ENCODE results near the gene FHOD1.

FHOD1 gene

DNA sequence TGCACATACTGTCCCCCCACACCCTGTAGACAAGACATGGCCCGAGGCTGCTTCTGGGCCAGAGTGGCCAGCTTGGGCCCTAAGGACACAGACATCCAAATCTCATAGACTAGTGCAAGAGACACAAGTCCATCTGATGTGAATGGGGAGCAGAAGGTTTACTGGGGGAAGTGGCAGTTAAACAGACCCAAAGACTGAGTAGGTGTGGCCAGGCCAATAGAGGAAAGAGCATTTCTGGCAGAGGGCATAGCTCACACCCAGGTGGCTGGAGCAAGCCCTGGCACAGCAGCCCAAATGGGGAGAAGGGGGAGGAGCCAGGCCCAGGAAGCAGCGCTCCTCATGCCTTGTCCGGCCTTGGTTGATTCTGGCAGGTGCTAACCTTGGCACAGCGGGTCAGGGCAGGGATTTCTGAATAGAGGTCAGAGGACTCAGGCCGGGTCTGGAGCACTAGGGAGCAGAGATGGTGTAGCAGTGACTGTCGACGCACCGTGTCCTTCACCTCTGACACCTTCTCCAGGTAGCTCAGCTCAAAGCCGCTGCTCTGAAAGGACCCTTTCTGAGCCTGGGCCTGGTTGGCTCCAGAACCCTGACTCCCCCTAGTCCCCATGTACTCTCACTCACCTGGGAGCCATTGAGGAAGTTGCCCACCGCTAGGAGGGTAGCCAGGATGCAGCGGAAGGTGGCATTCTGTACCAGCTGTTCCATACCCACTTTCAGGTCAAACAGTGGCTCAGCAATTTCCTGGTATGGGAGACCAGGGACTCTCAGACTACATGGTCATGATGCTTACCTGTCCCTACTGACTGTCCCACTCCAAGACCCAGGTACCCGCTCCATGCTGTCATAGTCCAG lies 16.2 kb downstream of the FHOD1 start:
- DNase-seq, result peak; percentile 35

DNA sequence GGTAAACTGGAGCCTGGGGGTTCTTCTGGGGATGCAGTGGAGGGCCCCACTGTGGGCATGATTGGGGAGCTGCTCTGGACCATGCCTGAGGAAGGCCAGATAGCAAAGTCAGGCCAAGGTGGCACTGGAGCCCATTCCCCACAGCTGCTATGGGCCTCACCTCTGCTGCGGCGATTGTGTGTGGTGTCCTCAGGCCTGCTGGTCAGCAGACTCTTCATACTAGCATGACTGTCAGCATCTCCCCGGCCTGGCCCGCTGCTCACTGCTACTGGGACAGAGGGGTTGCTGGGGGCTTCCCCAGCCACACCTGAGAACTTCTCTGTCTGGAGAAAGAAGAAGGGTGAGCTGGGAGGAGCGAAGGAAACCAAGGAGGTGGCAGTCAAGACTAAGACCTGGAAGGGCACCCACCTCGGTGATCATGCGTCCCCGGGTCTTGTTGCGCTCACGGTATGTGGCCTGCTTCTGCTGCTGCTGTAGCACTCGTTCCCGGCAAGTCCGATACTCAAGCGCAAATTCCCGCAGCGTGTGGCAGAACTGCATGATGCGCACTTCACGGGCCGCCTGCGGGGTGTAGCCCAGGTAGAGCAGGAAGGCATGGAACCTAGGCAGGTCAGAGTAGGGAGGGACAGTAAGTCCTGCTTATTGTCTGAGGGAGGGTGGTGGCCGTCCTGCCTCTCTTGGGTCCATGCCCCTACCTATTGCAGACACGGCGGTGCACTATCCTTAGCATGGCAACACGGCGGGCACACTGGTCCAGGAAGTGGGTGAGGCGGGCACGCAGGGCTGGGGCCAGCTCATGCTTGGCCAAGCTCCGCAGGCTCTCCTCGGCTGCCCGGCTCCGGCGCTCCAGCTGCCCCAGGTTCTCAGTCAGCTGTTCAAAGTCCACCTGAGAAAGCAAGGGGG lies 17.1 kb downstream of the FHOD1 start:
- peak; percentile 23 for DNase-seq

DNA sequence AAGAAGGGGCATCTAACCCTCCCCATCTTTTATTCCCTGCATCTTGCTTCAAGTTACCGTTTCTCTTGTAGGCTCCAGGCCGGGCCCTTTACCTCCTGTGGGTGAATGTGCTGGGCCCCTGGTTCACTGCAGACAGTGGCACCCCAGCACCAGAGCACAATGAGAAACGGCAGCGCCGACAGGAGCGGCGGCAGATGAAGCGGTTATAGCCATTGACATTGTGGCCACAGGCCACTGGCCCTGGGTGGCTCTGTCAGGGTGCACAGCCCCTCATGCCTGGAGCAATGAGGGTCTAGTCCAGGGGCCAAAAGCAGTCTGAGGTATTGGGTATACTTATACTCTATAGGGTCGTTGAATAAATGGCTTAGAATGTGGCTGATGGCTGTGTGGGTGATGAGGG lies 18.4 kb downstream of the FHOD1 start:
- no peak for DNase-seq

DNA sequence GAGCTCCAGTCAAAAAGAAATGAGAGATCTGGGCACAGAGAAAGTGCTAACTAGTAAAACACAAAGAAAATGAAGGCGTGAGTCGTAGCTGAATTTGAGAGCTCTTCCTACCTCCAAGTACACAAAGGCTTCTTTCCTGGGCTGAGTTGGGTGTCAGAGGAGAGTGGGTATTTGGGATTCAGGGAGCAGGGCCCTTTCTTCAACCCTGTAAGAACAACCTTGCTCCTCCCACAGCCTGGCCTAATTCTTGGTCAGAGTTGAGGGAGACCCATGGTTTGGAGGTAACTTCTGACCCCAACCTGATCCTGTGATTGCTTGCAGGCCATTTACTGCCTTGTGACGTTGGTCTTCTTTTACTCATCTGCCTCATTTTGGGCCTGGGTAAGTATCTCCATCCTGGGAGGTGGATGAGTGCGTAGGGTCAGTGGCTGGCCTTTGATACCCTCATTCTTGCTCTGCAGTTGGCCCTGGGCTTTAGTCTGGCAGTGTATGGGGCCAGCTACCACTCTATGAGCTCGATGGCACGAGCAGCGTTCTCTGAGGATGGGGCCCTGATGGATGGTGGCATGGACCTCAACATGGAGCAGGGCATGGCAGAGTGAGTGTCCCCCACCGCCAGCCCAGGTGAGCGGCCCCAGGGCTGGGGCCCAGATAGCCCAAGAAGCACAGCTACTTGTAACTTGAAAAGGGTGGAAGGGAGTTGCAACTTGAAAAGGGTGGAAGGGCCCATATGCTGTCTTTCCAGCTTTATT lies 19.1 kb downstream of the FHOD1 start:
- DNase-seq, result no peak

DNA sequence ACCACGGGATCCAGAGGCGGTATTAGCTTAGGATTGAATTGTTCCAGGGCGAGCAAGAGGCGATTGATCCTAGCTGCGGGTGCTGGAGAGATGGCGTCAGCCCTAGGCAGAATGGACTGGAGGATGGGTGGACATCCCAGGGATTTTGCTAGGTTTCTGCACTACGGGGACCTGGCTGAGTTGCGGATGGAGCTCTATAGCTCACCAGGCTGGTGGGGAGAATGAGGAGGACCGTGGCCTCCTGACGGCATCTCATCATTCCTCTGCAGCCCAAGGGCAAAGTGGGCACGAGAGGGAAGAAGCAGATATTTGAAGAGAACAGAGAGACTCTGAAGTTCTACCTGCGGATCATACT lies 19.7 kb downstream of the FHOD1 start:
- no peak for DNase-seq

DNA sequence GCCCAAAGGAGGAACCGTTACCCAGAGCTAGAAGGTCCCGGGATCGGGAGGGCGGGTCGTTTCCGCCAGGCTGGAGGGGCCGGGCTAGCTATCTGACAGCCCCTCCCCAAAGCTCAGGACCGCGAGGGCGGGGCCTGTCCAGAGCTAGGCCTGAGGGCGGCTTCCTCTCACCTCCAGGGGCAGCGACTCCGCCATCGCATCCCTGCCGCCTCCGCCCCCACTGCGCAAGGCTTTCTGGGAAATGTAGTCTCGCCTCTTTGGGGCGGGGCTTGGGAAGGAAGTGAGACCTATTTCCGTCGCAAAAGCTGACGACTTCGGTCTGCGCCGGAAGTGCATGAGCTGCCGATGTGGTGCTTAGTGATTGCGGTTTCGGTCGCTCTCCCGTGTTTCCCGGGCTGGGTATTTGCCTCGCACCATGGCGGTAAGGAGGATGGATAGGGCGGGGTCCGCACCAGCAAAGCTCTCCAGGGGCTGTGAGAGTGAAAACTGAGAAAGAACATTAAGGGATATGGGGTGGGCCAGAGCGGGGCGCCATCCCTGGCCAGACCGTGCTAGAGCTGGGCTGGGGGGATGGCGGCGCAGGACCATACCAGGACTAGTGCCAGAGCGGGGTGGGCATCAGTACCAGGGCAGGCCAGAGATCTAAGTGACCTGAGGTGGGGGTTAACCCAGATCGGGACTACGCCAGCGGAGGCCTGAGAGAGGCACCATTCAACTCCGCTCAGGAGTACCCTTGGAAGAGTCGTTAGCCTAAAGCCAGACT lies 20.3 kb downstream of the FHOD1 start, which contains the start of gene TMEM208:
Gene TMEM208, plus strand, starts transcription at position 327 of the 763 bp plus-strand sequence. Its CDS starts 89 bp downstream, at position 416.
- peak; percentile 98 for DNase-seq

DNA sequence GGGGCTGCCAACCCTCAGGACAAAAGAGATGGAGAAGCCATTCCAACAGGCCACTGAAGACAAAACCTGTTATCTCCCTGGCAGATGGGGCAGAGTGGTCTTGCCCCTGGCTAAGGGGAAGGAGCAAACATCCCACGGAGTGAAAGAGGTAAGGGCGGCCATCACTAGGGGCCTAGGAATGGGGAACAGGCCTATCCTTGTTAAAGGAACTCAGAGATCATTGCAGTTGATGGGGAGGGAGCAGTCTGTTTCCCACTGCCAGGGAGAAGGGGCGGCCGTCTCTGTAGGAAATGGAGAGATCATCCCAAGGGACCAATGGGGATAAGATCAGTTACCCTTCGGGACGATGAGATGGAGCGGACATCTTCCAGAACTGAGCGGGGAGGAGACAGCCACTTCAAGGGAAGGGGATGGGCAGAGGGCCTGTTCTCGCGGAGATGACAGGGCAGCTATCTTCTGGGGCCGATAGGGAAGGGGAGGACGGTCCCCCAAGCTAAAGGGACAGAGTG lies 20.9 kb downstream of the FHOD1 start:
- no peak for DNase-seq

DNA sequence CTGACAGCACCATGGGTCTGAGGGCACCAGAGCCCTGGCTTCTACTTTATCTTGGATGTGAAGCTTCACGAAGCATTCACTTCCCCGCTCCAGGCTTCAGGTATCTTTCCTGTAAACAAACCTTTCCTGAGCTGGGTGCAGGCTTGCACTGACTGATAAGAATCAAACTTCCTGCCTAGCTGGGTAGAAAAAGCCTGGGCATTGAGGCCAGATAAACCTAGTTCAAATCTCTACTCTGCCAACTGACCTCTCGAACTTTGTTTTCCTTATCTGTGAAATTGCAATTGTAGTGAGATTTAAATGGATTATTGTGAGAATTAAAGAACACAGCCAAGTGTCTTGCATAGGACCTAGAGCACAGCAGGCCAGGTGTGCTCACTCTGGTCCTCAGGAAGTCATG lies 23.3 kb downstream of the FHOD1 start:
- no peak for DNase-seq

DNA sequence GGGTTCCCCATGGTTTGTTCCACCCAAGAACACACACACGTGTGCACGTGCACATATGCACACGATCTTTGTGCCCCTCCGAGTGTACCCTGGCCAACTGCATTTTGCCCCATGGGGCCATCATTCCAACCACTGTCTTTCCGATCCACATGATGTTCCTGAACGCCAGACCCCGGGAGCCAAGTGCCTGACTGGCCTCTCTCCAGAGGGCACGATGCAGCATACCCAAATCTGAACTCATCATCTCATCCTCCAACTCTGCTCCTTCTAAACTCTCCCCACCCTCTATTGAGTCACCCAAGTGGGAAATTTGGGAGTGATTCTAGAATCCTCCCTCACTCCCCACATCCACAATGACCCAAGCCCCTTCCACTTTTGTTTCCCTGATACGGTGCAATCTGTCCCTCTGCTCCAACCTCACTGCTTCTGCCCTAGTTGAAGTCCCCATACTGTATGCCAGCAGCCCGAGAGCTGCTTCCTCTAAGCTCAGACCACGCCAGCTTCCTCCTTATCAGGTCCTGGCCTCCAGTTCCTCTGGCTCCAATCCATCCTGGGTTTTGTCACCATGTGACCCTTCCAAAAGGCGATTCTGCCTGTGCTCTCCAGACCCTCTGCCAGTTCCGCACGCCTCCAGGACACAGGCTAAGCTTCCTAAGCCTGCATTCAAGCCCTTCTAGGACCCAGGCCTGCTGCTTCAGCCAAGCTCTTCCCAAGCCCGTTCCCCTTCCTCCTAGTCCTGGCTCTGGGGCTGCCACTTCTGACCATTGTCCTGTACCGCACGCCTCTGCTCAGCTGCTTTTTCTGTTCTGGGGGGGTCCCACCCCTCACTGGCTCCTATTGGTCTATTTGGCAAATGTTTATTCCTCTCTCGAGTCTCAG lies 30.4 kb downstream of the FHOD1 start:
- DNase-seq, result no peak

DNA sequence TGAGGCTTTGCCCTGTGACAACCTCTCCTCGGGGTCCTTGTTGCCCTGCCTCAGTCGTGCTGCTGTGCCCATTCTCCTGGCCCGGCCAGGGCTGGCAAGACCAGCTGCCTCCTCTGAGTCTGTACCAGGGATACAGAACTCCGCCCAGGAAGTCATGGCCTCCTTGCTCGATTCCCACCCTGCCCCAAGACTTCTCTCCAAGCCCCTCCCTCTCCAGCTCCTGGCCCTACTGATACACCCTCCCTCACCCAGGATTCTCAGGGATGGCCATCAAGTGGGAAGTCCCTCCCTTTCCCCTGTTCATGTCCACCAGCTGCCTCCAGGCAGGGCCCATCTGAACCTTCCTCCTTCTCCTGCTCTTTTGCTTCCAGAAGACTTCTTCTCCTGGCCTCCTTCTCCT lies 31.6 kb downstream of the FHOD1 start:
- DNase-seq, result no peak

DNA sequence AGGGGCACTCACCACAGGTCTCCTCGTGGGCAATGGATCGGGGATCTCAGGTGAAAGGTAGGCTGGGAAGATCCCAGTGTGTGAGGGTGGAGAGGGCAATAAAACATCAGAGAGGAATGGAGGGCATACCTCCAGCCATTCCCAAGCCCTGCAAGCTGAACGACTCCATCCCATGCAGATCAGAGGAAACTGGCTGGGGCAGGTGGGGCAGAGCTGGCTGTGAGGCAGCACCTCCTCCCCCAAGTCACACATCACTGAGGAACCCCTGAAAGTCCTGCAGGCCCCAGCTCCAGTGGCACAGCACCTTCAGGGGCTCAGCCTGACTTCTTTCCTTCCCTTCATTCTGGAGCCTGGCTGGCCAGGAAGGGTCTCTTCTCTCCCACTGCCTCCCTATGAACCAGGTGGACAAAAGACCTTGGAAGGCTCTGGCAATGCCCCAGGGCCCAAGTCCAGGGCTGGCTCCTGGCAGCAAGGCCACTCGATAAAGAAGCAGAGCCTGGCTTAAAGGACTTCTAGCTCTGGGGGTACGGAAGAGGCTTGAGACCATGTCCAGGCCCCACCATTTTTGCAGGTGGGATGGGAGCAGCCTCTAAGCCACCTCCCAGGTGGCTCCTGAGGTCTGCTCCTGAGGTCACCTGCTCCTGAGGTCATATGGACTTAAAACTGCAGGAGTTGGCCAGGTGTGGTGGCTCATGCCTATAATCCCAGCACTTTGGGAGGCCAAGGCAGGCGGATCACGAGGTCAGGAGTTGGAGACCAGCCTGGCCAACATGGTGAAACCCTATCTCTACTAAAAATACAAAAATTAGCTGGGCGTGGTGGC lies 33.9 kb downstream of the FHOD1 start:
- no peak for DNase-seq

DNA sequence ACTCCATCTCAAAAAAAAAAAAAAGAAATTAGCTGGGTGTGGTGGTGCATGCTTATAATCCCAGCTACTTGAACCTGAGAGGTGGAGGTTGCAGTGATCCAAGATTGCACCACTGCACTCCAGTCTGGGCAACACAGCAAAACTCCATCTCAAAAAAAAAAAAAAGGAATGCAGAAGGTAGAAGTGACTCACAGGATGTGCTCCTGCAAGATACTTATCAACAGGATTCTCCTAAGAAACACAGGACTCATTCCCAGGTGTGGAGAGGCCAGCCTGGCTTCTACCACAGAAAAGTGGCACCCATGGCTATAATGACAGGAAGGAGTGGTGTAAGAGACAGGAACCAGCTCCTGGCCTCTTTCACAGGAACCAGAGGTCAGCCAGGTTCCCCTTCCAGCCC lies 34.5 kb downstream of the FHOD1 start:
- DNase-seq, result no peak

DNA sequence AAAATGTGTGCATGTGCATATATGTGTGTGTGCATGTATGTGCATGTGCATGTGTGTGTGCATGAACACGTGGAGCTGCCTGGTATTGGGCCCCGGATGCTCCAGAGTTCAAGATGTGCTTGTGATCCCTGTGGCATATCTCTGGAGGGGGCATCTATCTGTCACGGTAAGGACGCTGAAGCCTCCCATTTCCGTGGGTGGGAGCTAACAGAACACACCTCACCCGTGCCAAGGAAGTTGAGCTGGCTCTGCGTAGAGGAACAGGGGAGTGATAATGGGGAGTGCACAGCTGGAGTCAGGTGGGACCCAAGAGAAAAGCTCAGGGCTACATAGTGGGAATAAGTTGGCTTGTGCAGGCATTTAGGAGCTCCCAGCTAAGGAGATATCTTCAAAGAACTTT lies 35.6 kb downstream of the FHOD1 start:
- no peak for DNase-seq

DNA sequence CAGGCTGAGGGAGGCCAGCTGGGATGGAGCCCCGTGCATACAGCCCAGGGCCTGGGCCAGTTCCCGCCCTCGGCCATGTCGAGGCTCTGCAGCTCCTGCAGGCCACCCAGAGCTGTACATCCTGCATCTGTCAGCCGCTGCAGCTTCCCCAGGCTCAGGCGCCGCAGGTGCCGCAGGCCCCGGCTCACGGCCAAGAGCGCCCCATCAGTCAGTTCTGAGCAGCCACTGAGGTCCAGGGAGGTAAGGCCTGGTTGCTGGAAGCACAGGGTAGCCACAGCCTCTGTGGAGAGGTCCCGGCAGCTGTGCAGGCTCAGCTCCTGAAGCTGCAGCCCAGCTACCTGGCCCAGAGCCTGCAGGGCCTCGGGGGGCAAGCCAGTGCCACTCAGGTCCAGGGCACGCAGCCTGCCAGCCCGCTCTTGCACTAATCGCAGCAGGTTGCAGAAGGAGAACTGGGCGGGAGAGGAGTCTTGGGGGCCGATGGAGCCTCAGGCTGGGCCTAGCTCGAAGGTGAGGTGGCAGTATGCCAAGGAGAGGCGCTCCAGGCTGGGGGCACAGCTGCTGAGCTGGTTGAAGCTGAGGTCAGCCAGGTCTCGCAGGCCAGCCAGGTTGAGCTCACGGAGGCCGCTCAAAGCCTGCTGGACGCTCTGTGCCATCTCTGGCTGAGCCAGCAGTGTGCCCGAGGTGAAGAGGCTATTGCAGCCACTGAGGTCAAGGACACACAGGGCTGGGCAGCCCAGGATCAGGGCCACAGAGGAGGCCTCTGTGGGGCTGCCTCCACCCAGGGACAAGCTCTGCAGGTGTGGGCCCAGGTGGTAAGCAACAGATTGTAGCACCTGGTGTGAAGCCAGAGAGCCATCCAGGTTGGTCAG lies 37.0 kb downstream of the FHOD1 start:
- no peak for DNase-seq

DNA sequence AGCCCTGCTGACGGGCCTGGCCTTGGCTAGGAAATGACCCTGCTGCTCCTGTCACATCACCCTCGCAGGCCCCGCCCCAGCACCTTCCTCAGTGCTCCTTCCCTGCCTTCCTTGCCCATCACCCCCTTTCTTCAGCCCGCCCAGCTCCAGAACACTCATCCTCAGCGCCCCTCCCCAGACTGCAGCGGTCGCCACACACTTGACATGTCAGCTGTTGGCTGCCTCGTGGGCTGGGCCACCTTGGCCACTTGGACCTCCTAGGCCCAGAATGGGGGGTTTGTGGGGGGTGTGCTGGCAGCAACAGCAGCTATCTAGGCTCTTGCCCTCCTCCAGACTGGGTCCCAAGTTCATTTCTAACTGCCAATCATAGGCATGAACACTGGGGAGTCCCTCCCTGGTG lies 37.7 kb downstream of the FHOD1 start:
- no peak for DNase-seq

DNA sequence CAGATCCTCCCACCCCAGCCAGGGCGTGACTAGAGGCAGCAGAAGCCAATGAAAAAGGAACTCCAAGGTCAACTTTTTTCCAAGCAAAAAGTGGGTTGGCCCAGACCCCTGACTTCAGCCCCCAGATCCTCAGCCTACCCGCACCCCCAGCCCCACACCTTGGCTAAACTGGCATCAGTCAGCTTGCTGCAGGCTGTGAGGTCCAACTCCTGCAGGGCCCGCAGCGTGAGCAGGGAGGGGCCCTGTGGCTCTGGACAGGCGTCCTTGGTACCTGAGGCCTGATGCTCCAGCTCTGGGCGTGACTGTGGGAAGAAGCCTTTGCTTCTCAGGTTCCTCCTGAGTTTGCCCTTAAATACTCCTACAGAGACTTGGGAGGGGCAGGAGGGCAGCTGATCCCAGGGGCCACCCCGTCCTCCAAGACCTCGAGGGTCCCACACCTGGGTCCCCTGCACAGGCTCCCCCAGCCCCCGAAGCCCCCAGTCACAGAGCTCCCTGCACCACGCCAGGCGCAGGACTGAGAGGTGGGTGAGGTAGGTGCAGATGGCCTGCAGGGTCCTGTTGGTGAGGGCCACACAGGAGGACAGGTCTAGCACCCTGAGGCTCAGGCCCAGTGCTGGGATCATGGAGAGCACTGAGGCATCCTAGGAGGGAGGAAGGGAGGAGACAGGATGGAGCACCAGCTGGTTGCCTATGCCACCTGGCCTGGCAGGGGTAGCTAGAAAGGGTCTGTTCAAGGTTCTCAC lies 39.0 kb downstream of the FHOD1 start:
- DNase-seq, result no peak

DNA sequence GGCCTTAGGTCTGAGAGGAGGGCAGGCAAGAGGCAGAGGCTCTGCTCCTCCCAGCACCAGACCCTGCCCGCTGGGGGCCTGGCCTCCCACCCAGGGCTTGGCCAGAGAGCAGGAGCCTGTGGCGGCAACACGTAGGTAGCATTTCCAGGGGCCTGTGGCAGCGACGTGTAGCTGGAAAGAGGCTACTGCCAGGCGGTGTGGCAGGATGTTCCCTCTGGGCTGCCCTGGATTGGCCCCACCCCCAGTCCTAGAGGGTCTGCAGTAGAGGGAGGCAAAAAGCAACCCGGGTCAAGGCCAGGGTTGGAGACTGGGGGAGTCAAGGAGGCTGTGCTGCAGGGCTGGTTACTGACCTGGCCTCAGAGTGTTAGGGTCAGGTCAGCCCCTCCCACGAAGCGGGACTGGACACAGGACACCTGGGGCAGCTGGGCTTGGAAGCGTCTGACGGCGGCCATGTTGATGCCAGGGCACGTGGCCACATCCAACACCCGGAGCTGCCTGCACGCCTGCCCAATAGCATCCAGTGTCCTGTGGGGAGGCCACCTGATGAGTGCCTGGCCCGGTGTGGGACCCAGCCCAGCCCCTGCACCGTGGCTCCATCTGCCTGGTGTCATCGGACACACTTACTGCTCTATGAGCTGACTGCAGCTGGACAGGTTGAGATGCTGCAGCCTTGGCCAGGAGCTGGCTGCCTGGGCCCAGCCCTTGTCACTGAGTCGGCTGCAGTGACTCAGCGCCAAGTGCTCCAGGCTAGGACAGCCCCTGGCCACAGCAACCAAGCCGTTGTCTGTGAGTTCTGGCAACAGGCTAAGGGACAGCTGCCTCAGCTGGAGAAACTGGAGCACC lies 39.8 kb downstream of the FHOD1 start:
- no peak for DNase-seq

All from left hindlimb (tissue), 1 donor.